Neutrophil (primary cell): ENCODE measurements around the gene AP3S2.

Experiments used
- H3K27ac ChIP-seq: fragments of 200-600 bp; sonication (generic); 2 replicates; pipeline ENCODE4 v1.5.1; 2016; ENCODE audit warnings: mild to moderate bottlenecking, moderate library complexity
- H3K27me3 ChIP-seq: fragments of 200-600 bp; sonication (generic); 2 replicates; pipeline ENCODE4 v1.6.0; 2016; ENCODE audit warnings: mild to moderate bottlenecking
- H3K36me3 ChIP-seq: fragments of 200-600 bp; sonication (generic); 2 replicates; pipeline ENCODE4 v1.5.1; 2017
- H3K4me1 ChIP-seq, 2 experiments: fragments of 200-600 bp in 1 of 2; sonication (generic) in 1 of 2; 1 replicate in 1 of 2; 2 replicates in 1 of 2; pipeline versions ENCODE4 v1.5.1 to v1.6.1; 2013 to 2016; ENCODE audit warnings: low read depth in 1 of 2, low read length in 1 of 2, mild to moderate bottlenecking in 1 of 2, moderate library complexity in 1 of 2; ENCODE audit not compliant: control insufficient read depth in 1 of 2, insufficient read depth in 1 of 2
- H3K4me3 ChIP-seq, 2 experiments: fragments of 200-600 bp in 1 of 2; sonication (generic) in 1 of 2; 1 replicate in 1 of 2; 2 replicates in 1 of 2; pipeline ENCODE4 v1.5.1; 2013 to 2016; ENCODE audit warnings: low read depth in 1 of 2, low read length in 1 of 2, mild to moderate bottlenecking in 1 of 2, moderate library complexity in 1 of 2
- H3K9me3 ChIP-seq: fragments of 200-600 bp; sonication (generic); 2 replicates; pipeline ENCODE4 v1.5.1; 2016
- TF ChIP-seq, protein P1 (sequence below): fragments of 200-600 bp; sonication (generic); IDR thresholded peaks from 2 replicates; pipeline ENCODE4 v1.5.1; 2016; ENCODE audit warnings: antibody characterized with exemption

The AP3S2 gene

DNA sequence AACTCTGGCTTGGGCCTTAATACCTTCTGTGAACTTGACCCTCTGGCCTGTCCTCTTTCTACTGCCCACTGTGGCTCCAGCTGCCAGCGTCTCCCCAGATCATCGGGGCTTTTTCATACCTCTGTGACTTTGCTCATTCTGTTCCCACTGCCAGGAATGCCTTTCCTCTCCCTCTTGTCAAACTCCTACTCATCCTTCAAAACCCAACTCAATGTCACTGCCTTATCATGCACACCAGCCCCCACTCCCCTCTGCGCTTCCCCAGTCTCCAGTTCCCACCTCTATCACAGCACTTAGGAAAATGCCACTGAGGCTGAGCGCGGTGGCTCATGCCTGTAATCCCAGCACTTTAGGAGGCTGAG, 84.0 kb downstream of the AP3S2 start:
- Histone ChIP-seq H3K9me3 (no peaks in the 10 kb centered on the region), H3K27me3 (no peaks in the 10 kb centered on the region), H3K4me1 (peaks cover 33 to 55% of the 10 kb centered on the region in 2 experiments), H3K27ac (peak overlapping the region; percentile 58), H3K36me3 (peaks cover 81% of the 10 kb centered on the region), H3K4me3 (no peak overlapping the region)
- TF ChIP-seq, protein P1, sequence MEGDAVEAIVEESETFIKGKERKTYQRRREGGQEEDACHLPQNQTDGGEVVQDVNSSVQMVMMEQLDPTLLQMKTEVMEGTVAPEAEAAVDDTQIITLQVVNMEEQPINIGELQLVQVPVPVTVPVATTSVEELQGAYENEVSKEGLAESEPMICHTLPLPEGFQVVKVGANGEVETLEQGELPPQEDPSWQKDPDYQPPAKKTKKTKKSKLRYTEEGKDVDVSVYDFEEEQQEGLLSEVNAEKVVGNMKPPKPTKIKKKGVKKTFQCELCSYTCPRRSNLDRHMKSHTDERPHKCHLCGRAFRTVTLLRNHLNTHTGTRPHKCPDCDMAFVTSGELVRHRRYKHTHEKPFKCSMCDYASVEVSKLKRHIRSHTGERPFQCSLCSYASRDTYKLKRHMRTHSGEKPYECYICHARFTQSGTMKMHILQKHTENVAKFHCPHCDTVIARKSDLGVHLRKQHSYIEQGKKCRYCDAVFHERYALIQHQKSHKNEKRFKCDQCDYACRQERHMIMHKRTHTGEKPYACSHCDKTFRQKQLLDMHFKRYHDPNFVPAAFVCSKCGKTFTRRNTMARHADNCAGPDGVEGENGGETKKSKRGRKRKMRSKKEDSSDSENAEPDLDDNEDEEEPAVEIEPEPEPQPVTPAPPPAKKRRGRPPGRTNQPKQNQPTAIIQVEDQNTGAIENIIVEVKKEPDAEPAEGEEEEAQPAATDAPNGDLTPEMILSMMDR = no peak

- TF ChIP-seq, protein P1 = no peak
- peaks cover 37 to 56% of the 10 kb centered on the region in 2 experiments for H3K4me1 ChIP-seq
- H3K27me3 ChIP-seq = no peaks in the 10 kb centered on the region
- no peak overlapping the region for H3K4me3 ChIP-seq
- peak overlapping the region; percentile 58 for H3K27ac ChIP-seq
- no peaks in the 10 kb centered on the region for H3K9me3 ChIP-seq
- peaks cover 86% of the 10 kb centered on the region for H3K36me3 ChIP-seq
These were observed 84.6 kb downstream of the AP3S2 start for GRCh38 chr15:89809093-89809786.

DNA sequence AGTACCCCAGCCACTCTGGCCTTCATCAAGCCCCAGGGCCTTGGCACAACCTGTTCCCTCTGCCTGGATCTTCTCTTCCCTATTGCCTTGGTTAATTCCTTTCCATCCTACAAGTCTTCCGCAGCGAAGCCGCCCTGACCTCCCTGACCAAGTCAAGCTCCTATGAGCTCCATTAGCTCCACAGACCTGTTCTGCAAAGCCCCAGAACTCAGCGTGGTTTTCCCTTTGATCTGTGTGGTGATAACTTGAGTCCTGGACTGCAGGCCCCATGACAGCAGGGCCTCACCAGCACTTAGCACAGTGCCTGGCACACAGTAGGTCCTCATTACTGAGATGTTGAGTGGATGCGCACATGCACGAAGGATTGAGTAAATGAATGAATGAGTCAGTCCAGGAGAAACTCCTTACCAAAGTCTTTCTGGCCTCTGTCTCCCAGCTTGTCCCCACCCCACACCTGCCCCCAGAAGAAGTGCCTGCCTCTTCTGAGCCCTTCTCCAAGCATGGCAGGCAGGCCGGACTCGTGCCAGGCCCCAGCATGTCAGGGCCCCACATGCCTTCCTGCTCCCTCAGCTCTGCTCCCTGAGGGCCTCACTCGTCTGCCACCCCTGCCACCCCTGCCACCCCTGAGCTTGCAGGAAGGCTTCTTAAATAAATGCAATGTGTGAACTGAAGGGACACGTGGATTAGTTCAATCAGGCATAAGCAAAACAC, 85.5 kb downstream of the AP3S2 start:
- peaks cover 93% of the 10 kb centered on the region for H3K36me3 ChIP-seq
- TF ChIP-seq, protein P1 = no peak

GRCh38 chr15:89807689-89808088, 86.1 kb downstream of the AP3S2 start:
- Histone ChIP-seq H3K36me3 (peaks cover 93% of the 10 kb centered on the region), H3K9me3 (no peaks in the 10 kb centered on the region), H3K27ac (peak overlapping the region; percentile 58), H3K27me3 (no peaks in the 10 kb centered on the region), H3K4me1 (peaks cover 30 to 55% of the 10 kb centered on the region in 2 experiments), H3K4me3 (no peak overlapping the region)
- TF ChIP-seq, protein P1 = no peak

More for the DNA sequence above, 85.5 kb downstream of the AP3S2 start:
- Histone ChIP-seq H3K27ac (peak overlapping the region; percentile 58), H3K27me3 (no peaks in the 10 kb centered on the region), H3K4me3 (no peak overlapping the region), H3K9me3 (no peaks in the 10 kb centered on the region), H3K4me1 (peaks cover 36 to 61% of the 10 kb centered on the region in 2 experiments)

- H3K27me3 ChIP-seq = no peaks in the 10 kb centered on the region
- H3K27ac ChIP-seq = peak overlapping the region; percentile 10
- TF ChIP-seq, protein P1 = no peak
- no peak overlapping the region for H3K4me3 ChIP-seq
- peaks cover 96% of the 10 kb centered on the region for H3K36me3 ChIP-seq
- no peaks in the 10 kb centered on the region for H3K9me3 ChIP-seq
- peaks cover 26 to 46% of the 10 kb centered on the region in 2 experiments for H3K4me1 ChIP-seq
These were observed 86.9 kb downstream of the AP3S2 start for GRCh38 chr15:89806559-89807550.
